DOHH2 (cell line): Measurements from ENCODE around the gene MYNN.

ENCODE experiments used
- H3F3A ChIP-seq: fragments of 200-600 bp; sonication (generic), shearing (Covaris generic); 2 replicates; pipeline ENCODE4 v1.6.0; 2016; ENCODE audit warnings: antibody characterized with exemption, mild to moderate bottlenecking; ENCODE audit not compliant: control insufficient read depth, insufficient read depth
- H3K27ac ChIP-seq: fragments of 200-600 bp; sonication (generic); 2 replicates; pipeline ENCODE4 v1.5.1; 2014; ENCODE audit warnings: low read depth, mild to moderate bottlenecking, low read length, moderate library complexity
- H3K27me3 ChIP-seq: fragments of 200-600 bp; sonication (generic); 2 replicates; pipeline ENCODE4 v1.6.1; 2014; ENCODE audit warnings: mild to moderate bottlenecking, low read length, mixed read lengths; ENCODE audit not compliant: control insufficient read depth
- H3K36me3 ChIP-seq: fragments of 200-600 bp; sonication (generic); 2 replicates; pipeline ENCODE4 v1.6.1; 2014; ENCODE audit warnings: mild to moderate bottlenecking, low read length, moderate library complexity, mixed read lengths; ENCODE audit not compliant: control insufficient read depth
- H3K4me1 ChIP-seq: fragments of 200-600 bp; sonication (generic); 2 replicates; pipeline ENCODE4 v1.6.1; 2014; ENCODE audit warnings: mild to moderate bottlenecking, low read length, mixed read lengths; ENCODE audit not compliant: control insufficient read depth
- H3K4me2 ChIP-seq: fragments of 200-600 bp; sonication (generic); 2 replicates; pipeline ENCODE4 v1.6.0; 2014; ENCODE audit warnings: mild to moderate bottlenecking, low read length, moderate library complexity
- H3K4me3 ChIP-seq: fragments of 200-600 bp; sonication (generic); 2 replicates; pipeline ENCODE4 v1.5.1; 2014; ENCODE audit warnings: mild to moderate bottlenecking, low read length, mixed read lengths
- H3K79me2 ChIP-seq: fragments of 200-600 bp; sonication (generic); 2 replicates; pipeline ENCODE4 v1.6.1; 2014; ENCODE audit warnings: mild to moderate bottlenecking, low read length, mixed read lengths; ENCODE audit not compliant: control insufficient read depth
- H3K9me2 ChIP-seq: fragments of 200-600 bp; sonication (generic); replicated peaks from 2 replicates; pipeline ENCODE4 v1.6.1; 2014; ENCODE audit warnings: mild to moderate bottlenecking, low read length, mixed read lengths; ENCODE audit not compliant: control insufficient read depth
- H3K9me3 ChIP-seq: fragments of 200-600 bp; sonication (generic); 2 replicates; pipeline ENCODE4 v1.6.1; 2014; ENCODE audit warnings: antibody characterized with exemption, low read length, mixed read lengths; ENCODE audit not compliant: control insufficient read depth, insufficient read depth
- H4K20me1 ChIP-seq: fragments of 200-600 bp; sonication (generic); 2 replicates; pipeline ENCODE4 v1.6.0; 2014; ENCODE audit warnings: low read depth, mild to moderate bottlenecking, antibody characterized with exemption, low read length, moderate library complexity; ENCODE audit not compliant: control insufficient read depth, insufficient read depth
- CTCF ChIP-seq: fragments of 200-600 bp; sonication (generic); IDR thresholded peaks from one replicate; pipeline ENCODE4 v1.5.1; 2014; ENCODE audit warnings: antibody characterized with exemption, mild to moderate bottlenecking, low read depth, low read length; ENCODE audit not compliant: poor library complexity, severe bottlenecking
- EZH2phosphoT487 ChIP-seq: fragments of 200-600 bp; sonication (generic); IDR thresholded peaks from 2 replicates; pipeline ENCODE4 v1.6.1; 2017; ENCODE audit warnings: borderline replicate concordance, mild to moderate bottlenecking, antibody characterized with exemption, low read length, moderate library complexity, mixed read lengths

Gene MYNN

DNA sequence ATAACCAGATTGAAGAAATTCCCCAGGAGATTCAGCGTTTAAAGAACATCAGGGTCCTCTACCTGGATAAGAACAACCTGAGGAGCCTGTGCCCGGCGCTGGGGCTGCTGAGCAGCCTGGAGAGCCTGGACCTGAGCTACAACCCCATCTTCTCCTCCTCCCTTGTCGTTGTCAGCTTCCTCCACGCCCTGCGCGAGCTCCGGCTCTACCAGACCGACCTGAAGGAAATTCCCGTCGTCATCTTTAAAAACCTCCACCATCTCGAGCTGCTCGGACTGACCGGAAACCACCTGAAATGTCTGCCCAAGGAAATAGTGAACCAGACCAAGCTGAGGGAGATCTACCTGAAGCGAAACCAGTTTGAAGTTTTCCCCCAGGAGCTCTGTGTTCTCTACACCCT, 48.9 kb downstream of the MYNN start:
- H3K9me2 ChIP-seq, result no peaks in the 10 kb centered on the region
- H3K36me3 ChIP-seq, result no peaks in the 10 kb centered on the region
- H3K4me1 ChIP-seq, result peaks cover 8% of the 10 kb centered on the region
- H3K79me2 ChIP-seq, result no peaks in the 10 kb centered on the region
- TF ChIP-seq EZH2phosphoT487 (no peak), CTCF (no peak)
- no peak overlapping the region for H3K4me2 ChIP-seq
- H3K9me3 ChIP-seq, result no peaks in the 10 kb centered on the region
- H3K27ac ChIP-seq, result no peak overlapping the region
- H3K4me3 ChIP-seq, result no peak overlapping the region
- 0 out of 2 replicates have a peak, but pooled peaks cover 2% of the 10 kb centered on the region for H3F3A ChIP-seq
- no peaks in the 10 kb centered on the region for H3K27me3 ChIP-seq
- no peaks in the 10 kb centered on the region for H4K20me1 ChIP-seq

DNA sequence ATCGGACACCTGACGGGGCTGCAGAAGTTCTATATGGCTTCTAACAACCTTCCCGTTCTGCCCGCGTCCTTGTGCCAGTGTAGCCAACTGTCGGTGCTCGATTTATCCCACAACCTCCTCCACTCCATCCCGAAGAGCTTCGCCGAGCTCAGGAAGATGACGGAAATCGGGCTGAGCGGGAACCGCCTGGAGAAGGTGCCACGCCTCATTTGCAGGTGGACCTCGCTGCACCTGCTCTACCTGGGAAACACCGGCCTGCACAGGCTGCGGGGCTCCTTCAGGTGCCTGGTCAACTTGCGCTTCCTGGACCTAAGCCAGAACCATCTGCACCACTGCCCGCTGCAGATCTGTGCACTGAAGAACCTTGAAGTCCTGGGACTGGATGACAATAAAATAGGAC, 49.3 kb downstream of the MYNN start:
- Histone ChIP-seq H3F3A (0 out of 2 replicates have a peak, but pooled peaks cover 2% of the 10 kb centered on the region), H3K9me2 (no peaks in the 10 kb centered on the region), H3K36me3 (no peaks in the 10 kb centered on the region), H3K27me3 (no peaks in the 10 kb centered on the region), H3K4me2 (no peak overlapping the region), H3K4me3 (no peak overlapping the region), H3K4me1 (peaks cover 8% of the 10 kb centered on the region), H3K79me2 (no peaks in the 10 kb centered on the region), H3K9me3 (no peaks in the 10 kb centered on the region), H3K27ac (no peak overlapping the region), H4K20me1 (no peaks in the 10 kb centered on the region)
- TF ChIP-seq CTCF (no peak), EZH2phosphoT487 (no peak)

DNA sequence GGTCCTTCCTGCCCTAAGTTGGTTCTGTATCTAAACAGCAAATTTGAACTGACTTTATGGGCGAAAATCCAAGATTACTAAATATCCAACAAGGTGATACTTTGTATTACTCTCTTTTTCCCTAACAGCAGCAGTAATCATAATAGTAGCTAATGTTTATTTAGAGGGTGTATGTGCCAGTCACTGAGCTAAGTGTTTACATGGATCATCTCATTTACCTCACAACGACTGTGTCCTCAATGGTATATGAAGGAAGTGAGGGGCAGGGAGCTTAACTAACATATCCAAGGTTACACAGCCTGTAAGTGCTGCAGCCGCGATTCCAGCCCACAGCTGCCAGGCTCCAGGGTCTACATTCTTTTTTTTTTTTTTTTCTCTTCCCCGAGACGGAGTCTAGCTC, 49.8 kb downstream of the MYNN start:
- Histone ChIP-seq H3K4me1 (peaks cover 8% of the 10 kb centered on the region), H3K27ac (no peak overlapping the region), H3K4me3 (no peak overlapping the region), H3K9me2 (no peaks in the 10 kb centered on the region), H3K9me3 (no peaks in the 10 kb centered on the region), H3K36me3 (no peaks in the 10 kb centered on the region), H3K27me3 (no peaks in the 10 kb centered on the region), H3K79me2 (no peaks in the 10 kb centered on the region), H3K4me2 (no peak overlapping the region), H3F3A (0 out of 2 replicates have a peak, but pooled peaks cover 2% of the 10 kb centered on the region), H4K20me1 (no peaks in the 10 kb centered on the region)
- TF ChIP-seq EZH2phosphoT487, result no peak
- no peak for TF ChIP-seq CTCF

DNA sequence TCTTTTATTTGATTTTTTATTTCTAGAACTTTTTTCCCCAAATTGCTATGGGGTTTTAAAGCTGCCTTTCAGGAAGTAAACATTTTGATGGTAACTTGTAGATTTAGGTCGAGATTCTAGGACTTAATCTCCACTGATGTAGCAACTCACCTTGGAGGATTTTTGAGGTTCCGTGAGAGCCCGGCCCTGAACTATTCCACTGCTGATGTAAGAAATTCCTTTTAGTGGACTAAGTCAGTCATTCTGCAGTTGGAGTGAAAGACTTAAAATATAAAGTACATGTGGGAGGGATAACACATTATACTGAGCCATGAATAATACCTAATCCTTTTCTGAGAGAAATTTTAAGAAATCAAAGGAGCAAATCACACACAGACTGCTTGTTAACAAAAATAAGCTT, 52.1 kb downstream of the MYNN start:
- no peaks in the 10 kb centered on the region for H3K79me2 ChIP-seq
- no peaks in the 10 kb centered on the region for H3K36me3 ChIP-seq
- no peak for TF ChIP-seq EZH2phosphoT487
- no peak for TF ChIP-seq CTCF
- no peak overlapping the region for H3K4me2 ChIP-seq
- no peak overlapping the region for H3K27ac ChIP-seq
- H3K9me2 ChIP-seq, result no peaks in the 10 kb centered on the region
- no peaks in the 10 kb centered on the region for H4K20me1 ChIP-seq
- H3K9me3 ChIP-seq, result no peaks in the 10 kb centered on the region
- no peak overlapping the region for H3K4me3 ChIP-seq
- H3F3A ChIP-seq, result no peaks in the 10 kb centered on the region
- H3K4me1 ChIP-seq, result peaks cover 11% of the 10 kb centered on the region
- no peaks in the 10 kb centered on the region for H3K27me3 ChIP-seq
